Left hindlimb (tissue), 1 donor: Measurements from ENCODE around the gene INF2.
A peak's percentile ranks its signal among the peaks of the same experiment; 100 is the strongest.
"Not testable (repeated sequence)": the region's sequence is repeated elsewhere in the genome, so short reads cannot be mapped to it uniquely, and the experiment has no call there.

Source experiments
- DNase-seq: peaks from one replicate; pipeline ENCODE4 v3.0.0-alpha.2; 2018

Gene INF2

DNA sequence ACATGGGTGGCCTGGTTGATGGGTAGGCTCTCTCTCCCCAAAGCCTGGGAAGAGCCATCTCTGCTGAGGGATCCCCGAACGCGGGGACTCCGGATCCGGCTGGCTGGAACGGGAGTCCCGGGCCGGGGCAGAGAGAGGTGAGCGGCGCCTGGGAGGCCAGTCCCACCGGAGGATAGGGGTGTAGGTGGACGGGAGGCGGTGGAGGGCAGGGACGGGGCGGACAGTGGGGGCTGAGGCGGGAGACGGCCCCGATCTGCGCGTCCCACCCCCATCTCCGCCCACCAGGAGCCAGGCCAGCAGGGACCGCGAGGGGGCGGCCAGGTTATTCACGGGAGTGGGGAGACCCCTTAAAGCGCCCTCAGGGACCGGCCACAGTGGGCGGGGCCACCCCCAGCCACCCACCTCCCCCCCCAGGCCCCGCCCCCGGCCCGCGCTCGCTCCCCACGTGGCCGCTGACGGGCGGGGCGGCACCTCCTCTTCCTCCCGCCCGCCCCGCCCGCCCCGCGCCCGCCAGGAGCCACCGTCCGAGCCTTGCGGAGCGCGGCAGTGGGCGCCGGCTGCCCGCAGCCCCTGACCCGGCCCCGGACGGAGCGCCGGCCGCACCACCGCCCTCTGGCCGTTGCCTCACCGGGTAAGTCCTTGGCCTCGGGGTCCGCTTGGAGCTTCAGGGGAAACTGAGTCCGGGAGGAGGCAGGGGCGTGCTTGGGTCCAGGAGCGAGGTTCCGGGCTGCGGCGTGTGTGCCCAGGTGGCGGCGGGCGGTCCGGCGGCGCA is at the start of gene INF2:
Gene INF2 (plus strand): TSS at position 510 of the 772 bp plus-strand sequence. CDS start 11,748 bp downstream, outside the sequence.
- DNase-seq: peak; percentile 78

DNA sequence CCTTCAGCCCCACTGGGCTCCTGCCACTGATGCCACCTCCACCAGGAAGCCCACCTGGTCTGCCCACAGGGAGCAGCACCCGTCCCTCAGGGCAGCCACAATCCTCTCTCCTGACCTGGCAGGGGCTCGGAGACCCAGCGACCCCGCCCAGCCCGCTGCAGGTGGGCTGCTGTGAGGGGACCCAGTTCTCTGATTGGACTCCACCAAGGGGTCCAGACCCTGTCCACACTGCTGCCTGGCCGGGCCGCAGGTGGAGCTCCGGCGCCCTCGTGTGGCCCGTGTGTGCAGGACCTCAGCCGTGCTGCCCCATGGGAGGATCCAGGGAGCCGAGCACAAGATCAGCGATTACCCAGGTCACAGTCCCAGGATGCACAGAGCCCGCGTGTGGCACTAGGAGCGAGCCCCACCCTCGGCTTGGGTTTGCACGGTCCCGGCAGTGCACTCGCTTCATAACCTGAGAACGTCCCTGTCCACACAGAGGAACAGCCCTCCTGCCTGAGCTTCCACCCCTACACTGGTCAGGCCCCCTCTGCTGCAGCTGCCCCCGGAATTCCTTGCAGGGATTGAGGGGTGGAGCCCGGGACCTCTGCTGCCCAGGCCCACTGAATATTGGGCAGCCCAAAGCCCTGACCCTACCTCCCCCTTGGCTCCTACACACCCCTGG is 49.4 kb upstream of the INF2 start:
- peak; percentile 71 for DNase-seq

DNA sequence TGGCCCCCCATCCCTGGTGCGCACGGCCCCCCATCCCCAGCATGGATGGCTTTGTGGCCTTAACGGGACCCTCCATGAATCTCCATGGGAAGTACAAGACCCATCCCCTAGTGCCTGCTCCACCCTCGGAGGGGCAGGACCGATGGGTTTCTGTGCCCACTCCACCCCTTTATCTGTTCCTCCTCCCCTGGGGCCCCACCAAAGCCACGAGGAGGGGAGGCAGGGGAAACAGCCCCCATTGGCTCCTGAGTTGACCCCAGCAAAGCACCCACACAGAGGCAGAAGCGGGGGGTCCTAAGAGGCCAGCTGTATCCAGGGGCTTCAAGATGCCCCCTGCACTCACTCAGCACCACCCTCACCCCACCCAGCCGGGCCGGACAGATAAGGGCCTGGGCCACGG is 48.7 kb upstream of the INF2 start:
- DNase-seq: no peak

GRCh38 chr14:104641753-104642539 is 47.5 kb upstream of the INF2 start:
- DNase-seq: no peak

GRCh38 chr14:104642540-104642868 is 46.9 kb upstream of the INF2 start:
- no peak for DNase-seq

GRCh38 chr14:104643306-104643705 is 46.1 kb upstream of the INF2 start:
- no peak for DNase-seq

DNA sequence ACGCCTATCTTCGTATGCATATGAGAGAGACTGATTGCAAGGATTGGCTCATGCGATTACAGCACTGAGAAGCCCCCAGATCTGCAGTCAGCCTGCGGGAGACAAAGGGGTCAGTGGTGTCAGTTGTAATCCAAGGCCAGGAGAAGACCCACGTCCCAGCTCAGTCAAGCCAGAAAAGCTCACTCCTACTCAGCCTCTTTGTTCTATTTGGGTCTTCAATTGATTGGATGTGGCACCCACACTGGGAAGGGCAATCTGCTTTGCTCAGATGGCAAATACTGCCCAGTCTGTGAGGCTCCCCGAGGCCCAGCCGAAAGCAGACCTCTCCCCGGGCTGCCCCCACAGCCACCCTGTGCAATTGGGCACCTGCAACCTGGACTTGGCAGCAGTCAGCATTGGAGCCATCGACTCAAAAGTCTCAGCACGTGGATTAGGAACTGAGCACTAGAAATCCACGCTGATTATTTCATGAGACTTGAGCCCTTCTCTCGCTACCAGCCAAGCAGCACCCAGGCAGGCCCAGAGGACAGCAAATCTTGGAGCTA is 45.3 kb upstream of the INF2 start:
- DNase-seq: no peak

DNA sequence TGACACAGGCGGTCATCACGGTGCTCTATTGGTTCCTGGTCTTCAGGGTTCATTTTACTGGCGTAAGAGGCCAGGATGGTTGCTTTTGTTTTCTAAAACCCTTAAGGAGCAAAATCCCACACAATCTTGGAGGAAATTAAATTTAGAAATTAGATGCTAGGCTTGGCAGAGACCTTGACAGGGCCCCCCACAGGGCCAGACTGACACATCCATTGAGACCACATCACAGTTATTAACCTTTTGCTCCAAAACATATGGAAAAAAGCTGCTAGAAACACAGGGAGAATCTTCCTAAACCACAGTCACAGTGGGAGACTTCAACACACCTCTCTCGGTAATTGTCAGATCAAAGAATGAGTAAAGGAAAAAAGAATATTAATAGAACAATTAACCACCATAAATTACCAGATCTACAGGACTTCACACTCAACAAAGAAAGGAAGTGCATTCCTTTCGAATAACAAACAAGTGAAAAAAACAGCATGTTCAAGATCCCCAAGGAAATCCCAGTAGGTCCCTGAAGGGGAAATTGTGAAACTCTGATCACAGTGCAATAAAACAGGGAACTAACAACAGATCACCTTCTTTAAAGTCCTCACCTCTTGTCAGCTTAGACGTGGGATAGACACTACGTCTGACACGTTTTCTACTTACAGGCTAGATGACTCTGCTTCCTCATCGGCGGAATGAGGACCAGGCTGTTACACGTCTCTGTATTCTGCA is 44.6 kb upstream of the INF2 start:
- DNase-seq: no peak

- no peak for DNase-seq
Measured at GRCh38 chr14:104647467-104648043, 41.9 kb upstream of the INF2 start.

GRCh38 chr14:104650057-104650980 is 39.1 kb upstream of the INF2 start:
- peak; percentile 81 for DNase-seq

DNA sequence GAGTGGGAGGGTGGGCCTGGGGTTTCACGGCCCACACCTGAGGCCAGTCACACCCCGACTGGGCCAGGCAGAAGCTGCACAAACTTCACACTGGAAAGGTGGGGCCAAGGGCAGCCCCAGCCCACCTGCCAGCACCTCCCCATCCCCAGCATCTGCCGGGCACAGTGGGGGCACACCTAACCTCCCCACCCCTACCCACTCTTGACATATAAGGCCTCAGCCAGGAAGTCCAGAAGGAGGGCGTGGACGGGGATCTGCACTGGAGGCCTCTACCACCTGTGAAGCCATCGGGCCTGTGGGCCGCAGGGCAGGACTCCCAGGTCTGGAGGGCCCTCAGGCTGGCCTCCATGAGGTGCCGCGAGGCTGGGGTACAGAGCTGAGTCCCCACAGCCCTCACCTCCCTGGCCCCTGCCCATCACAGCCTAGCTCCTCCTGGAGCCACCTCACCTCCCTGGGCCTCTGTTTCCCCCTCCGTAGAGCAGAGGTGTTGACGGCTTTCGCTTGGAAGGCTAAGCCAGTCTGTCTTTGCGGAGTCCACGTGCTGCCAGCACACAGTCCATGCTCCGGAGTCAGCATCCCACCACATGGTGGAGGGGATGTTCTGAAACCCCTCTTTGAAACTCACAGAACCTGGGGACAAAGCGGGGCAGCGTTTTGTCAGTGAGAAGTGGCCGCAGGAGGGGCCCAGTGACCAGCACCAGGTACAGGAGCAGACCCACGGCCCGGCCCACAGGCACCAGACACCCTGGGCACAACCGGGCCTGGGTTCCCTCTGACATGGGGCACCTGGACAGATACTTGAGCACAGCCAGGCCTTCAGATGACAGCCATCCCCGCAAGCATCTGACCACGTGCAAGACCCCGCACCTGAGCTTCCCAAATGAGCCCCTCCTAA is 38.2 kb upstream of the INF2 start:
- DNase-seq: no peak

- no peak for DNase-seq
Measured at GRCh38 chr14:104651876-104652260, 37.5 kb upstream of the INF2 start.

GRCh38 chr14:104652386-104652785 is 37.0 kb upstream of the INF2 start:
- DNase-seq: no peak

GRCh38 chr14:104653130-104653920 is 36.1 kb upstream of the INF2 start:
- not testable (repeated sequence) for DNase-seq

- DNase-seq: no peak
Measured at GRCh38 chr14:104654119-104654518, 35.3 kb upstream of the INF2 start.

DNA sequence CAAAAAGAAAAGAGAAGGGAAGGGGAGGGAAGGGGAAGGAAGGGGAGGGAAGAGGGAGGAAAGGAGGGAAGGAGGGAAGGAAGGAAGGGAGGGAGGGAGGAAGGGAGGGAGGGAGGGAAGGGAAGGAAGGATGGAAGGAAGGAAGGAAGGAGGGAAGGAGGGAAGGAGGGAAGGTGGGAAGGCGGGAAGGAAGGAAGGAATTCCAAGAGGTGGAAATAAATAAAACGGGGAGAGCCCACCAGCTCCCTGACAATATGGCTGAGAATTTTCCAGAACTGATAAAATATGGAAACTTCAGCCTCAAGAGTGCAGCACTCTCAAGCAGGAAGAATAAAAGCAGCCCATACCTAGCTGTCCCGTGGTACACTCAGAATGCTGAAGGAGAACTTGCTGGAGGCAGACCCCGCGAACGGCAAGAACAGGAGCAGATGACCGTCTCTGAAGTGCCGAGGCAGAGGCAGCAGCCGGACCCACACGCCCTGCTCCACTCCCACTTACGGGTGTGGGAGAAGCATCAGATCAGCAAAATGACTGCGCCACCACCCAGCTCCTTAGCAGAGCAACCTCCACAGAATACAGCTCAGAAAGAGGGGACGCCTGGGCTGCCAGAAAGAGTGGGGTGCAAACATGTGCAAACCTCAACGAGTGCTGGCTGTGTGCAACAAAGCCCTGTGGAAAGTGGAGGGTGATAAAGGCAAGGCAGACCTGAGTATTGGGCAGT is 34.1 kb upstream of the INF2 start:
- DNase-seq: no peak

DNA sequence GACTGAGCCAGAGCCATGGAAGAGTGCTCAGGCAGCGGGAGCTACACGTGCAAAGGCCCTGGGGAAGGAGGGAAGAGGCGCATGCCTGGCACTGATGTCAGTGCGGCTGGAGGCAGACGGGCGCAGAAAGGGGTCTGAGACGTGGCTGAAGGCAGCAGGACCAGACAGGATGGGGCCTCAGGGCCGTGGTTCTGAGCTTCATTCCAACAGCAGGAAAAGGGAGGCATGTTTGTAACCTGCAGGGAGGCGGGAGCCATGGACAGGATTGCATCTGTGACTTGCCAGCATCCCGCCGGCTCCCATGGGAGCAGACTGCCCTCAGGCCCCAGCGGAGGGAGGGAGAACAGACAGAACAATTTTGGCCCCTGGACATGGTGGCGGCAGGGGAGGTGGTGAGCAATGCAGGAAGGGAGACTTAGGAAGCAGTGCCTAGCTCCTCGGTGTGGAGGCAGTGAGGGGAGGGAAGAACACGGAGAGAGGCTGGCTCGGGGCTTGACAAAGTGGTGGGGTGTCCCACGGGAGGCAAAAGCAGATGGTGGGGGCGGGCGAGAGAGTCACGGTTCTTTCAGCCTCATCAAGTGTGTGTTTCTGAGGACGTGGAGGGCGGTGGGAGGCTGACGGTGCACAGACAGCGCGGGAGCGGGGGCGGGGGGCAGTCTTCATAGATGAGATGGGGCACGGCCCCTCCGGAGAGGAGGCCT is 33.3 kb upstream of the INF2 start:
- DNase-seq: no peak

GRCh38 chr14:104657101-104657524 is 32.3 kb upstream of the INF2 start:
- no peak for DNase-seq
